Measurements from ENCODE around the gene GPR137.
A peak's percentile ranks its signal among the peaks of the same experiment; 100 is the strongest.
"Not testable (repeated sequence)": the region's sequence is repeated elsewhere in the genome, so short reads cannot be mapped to it uniquely, and the experiment has no call there.

GPR137 gene, protein sequence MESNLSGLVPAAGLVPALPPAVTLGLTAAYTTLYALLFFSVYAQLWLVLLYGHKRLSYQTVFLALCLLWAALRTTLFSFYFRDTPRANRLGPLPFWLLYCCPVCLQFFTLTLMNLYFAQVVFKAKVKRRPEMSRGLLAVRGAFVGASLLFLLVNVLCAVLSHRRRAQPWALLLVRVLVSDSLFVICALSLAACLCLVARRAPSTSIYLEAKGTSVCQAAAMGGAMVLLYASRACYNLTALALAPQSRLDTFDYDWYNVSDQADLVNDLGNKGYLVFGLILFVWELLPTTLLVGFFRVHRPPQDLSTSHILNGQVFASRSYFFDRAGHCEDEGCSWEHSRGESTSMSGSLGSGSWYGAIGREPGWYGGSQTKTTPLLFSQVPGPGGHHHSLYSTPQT

DNA sequence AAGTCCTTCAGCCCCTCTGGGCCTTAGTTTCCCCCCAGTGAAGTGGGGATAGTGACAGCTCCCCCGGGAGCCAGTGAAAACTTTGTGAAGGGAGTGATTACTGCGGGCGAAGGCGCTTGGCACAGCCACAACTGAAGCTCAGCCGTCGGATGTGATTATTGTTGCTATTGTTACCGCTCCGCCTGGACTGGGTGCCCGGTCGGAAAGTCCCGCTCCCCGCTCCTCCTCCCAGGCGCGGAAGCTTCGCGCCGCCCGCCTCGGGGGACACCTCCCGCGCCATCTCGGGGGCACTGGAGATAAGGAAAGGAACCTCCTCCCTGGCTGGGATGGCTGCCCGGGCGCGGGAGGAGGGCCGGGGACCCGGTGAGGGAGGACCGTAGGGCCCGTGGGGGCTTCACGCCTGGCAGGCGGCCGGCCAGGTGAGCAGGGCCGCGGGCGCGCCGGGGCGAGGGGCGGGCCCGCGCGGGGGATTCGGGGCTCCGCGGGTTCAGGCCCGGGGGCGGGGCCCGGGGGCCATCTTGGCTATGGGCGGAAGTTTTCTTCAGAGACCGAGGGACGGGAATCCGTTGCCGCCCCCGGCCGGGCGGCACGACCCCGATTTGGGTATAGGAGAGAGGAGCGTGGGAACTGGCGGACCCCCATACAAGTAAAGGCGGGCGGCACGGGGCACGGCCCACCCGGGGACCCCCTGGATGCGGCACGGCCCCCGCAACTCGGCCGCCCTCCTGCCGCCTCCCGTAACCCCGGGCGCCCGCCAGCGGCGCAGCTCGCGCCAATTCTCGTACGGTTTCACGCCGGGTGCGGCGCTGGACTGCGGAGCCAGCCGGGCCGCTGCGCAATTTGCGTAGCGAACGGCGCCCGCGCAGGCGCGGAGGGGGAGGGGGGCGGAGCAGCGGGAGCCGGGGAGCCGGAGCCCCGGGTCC, at the start of gene GPR137:
Gene GPR137 (plus strand): TSS at position 887 of the 923 bp plus-strand sequence. CDS start 677 bp downstream, outside the sequence.
- DNase-seq (ENCODE audit: low read depth), result peak; percentile 91

DNA sequence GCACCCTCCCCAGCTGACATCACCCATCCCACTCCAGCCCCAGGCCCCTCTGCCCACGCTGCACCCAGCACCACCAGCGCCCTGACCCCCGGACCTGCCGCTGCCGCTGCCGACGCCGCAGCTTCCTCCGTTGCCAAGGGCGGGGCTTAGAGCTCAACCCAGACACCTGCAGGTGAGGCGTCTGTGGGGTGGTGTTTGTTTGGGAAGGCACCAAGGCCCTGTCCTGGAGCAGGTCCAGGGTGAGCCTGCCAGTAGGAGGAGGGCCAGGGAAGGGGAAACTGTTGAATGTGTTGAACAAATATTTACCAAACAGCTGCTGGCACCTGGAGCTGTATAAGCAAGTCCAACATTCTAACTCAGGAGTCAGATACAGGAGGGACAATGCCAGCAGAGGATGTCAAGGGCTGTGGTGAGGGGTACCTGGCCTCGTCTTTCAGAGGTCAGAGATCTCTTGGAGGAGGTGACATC, 48.1 kb upstream of the GPR137 start:
- no peak for DNase-seq (ENCODE audit: low read depth)

DNA sequence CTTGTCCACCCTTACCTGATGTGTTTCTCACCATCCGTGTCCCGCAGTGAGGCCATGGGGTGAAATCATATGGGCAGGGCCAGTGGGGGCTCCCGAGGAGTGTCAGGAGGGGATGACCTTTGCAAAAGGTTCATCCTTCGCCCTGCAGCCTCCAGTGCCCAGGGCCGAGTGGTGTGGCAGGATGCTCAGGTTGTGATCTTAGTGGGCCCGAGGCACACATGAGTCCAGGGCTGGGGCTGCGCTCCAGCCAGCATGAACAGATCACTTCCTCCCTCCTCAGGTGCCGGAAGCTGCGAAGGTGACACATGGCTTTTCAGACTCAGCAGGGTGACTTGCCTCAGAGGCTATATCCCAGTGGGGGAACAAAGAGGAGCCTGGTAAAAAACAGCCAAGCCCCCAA, 47.6 kb upstream of the GPR137 start:
- DNase-seq (ENCODE audit: low read depth), result no peak

DNA sequence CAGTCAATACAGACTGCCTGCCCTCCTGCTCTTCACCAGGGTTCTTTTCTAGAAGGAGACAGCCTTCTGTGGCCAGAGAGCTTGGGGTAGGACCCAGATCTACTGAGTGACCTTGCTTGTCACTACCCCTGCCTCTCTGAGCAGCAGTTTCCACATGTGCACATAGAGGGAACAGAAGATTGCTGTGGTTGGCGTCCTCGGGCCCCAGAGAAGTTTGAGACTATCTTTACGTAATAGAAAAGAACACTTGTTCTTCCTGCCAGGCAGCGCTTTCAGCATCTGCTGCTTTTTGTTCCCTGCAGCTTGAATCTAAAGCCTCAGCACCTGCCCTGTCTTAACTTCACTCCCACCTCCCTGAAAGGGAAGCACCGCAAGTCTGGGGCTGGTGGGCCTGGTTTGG, 46.6 kb upstream of the GPR137 start:
- no peak for DNase-seq (ENCODE audit: low read depth)

DNA sequence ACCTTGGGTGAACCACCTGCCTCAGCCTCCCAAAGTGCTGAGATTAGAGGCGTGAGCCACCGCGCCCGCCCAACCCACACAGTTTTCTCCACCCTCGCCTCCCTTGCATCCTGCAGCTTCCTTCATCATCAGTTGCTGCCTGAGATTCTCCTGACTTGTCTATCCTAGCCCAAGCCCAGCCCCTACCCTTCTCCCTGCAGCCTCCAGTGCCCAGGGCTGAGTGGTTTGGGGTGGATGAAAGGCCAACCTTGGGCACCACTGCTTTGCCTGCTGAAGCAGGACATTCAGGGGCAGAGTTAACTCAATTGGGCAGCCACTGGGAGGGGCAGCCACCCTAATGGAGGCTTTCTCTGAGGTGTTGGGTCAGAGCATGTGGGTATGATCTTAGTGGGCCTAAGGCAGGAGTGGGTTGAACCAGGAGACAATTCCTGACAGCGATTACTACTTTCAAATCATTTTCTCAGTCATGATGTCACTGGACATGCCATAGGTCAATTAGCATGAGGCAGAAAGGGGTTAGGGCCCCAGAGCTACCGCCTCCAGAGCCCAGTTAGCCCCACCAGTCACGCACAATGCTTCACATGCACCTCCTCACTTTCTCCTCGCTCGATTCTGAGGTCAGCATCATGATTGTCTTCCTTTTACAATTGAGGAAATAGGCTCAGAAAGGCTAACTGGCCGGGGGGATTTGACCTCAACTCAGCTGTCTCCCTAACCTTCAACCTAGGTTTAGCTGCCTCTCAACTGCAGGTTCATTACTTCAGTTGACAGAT, 45.8 kb upstream of the GPR137 start:
- no peak for DNase-seq (ENCODE audit: low read depth)

DNA sequence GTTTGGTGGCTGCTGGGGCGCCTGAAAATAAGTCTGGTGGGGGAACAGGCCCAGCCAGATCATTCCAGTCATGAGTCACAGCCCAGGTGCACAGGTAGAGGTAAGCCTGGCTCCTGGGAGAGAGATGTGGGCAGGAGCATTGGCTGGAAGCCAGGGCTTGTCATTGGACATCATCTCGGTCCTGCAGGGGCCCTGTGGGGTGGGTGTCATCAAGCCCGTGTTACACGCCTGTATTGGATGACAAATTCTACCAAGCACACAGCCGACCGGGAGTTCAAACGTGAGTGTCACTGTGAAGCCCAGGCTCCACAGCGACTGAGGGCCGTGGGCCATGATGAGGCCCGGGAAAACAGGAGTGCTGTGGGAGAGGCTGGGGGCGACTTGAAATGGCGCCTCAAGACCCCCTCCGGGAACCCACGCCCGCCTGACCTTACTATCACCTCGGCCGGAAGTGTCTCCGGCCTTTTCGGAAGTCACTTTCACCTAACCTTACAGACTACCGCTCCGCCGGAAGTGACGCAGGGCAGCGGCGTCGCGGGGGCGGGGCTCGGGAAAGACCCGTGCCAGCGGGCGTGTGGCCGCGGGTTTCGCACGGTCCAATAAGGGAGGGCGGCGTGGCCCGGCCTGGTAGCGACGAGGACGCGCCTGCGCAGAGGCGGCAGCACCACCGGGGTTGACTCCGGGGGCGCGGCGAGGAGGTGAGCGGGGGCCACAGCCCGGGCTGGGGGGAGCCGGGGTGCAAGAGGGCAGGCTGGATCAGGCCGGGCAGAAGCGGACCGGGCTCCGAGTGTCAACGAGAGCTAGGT, 45.0 kb upstream of the GPR137 start, which contains the start of gene FKBP2:
Gene FKBP2 (plus strand): TSS at position 661 of the 806 bp plus-strand sequence. CDS start 1,293 bp downstream, outside the sequence.
- DNase-seq (ENCODE audit: low read depth), result peak; percentile 88

DNA sequence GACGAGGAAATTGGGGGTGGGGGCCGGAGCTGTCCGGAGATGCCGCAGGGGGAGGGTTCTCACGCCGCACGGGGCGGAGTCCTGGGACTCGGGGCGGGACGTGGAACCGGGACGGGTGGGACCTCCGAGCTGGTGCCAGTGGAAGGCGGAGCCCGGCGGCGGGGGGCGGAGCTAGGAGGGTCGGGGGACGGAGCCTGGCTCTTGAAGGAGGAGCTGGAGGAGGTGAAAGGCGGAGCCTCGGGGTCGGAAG, 44.5 kb upstream of the GPR137 start:
- no peak for DNase-seq (ENCODE audit: low read depth)

DNA sequence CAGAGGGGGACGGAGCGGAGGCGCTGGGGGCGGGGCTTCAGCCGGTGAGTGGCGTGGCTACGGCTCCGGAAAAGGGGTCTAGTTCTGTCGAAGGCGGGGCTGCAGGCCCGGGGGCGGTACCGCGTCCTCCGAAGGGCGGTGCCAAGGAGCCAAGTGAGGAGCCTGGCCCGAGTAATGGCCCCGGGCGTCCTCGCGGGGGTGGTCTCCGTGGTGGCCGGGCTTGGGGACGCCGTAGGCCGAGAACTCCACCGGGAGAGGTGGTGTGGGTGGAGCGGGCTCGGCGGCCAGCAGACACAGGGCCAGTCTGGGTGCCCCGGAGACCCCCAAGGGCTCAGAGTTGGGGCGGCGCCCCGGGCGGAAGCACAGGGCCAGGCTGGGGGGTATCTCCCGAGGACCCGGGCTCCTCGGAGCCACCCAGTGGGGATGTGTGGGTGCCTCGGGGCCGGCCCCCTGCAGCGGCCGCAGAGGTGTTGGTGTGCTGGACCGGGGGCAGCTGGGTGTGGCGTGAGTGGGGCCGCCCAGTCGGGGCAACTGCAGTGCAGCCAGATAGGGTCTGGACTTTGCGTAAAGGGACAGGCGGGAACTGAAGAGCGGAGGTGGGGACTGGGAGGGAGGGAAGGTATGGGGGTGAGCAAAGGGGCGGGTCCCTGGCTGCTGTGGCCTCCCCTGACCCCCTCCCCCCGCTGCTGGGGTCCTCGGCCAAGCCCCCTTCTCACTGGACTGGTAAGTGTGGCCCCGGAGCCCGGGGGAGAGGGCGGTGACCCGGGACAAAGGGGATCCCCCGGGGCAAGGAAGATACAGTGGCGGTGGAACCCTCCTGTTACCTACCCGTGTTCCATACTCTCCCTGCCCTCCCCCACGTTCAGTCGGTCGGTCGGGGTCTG, 43.9 kb upstream of the GPR137 start:
- DNase-seq (ENCODE audit: low read depth), result peak; percentile 99

DNA sequence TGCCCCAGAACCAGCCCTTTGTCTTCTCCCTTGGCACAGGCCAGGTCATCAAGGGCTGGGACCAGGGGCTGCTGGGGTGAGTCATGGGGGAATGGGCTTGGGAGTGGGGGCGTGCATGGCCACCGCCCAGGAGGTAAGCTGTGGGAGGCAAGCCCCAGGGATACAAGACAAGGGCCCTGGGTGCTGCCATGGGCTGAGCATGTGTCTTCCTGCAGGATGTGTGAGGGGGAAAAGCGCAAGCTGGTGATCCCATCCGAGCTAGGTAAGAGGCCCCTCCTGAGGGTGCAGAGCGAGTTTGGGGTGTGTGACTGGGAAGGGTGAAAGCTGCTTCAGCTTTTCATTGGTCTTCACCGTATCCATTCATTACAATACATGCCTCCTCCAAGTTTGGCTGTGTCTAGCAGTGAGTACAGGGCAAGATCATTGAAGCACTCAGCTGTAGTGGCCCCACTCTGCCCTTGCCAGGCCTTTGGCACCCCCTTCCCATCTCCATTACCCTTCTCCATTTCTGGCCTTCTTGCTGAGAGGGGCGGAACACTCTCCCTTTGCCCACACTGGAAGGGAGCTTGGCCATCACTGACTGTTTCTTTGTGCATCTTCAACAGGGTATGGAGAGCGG, 42.3 kb upstream of the GPR137 start:
- no peak for DNase-seq (ENCODE audit: low read depth)

DNA sequence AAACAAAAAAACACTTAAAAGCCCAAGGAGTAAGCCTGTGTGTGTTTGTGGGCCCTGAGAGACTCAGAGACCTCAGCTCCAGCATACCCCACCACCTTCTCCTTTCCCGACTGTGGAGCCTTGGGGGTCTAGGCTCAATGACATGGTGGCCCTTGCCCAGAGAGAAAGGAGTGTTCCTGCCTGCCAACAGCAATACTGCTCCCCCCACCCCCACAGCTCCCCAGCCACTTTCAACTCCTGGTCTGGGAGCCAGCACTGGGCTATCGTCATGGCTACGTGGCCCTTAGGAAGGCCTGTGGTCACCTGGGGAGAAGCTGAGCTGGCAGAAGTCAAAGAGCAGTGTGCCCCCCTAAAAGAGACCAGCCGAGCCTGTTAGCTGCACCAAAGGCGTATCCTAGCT, 41.5 kb upstream of the GPR137 start:
- DNase-seq (ENCODE audit: low read depth), result no peak

DNA sequence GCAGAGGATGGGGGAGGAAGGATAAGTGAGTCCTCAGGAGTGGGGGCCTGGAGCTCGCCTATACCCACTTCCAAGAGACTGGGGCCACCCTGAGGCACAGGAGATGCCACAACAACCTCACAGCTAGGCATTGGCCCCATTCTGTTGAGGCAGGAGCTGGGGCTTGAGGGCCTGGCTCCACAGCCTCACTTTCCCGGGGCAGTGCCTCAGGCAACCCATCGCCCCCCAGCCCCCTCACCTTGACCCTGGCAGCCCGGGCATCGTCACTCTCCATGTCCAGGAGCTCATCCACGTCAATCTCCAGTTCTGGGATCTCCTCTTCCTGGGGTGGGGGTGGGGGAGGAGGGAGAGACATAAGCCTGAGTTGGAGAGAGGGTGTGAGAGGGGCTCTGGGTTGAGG, 40.7 kb upstream of the GPR137 start:
- no peak for DNase-seq (ENCODE audit: low read depth)

DNA sequence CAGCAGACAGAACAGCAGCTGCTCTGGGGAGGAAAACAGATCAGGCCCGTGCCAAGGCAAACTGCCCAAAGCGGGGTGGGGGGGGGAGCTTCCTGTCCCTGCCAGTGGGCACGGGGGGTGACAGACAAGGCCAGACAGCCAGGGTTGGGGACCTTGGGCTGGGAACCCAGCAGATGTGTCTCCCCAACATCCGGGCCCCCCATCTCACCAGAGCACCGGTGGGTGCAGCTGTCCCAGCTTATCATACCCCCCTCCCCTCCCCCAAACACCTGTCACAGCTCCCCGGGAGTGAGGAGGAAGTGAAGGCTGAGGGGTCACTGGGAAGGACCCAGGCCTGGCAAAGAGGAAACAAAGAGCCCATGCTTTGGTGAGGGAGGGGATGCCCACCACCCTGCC, 40.2 kb upstream of the GPR137 start:
- no peak for DNase-seq (ENCODE audit: low read depth)

DNA sequence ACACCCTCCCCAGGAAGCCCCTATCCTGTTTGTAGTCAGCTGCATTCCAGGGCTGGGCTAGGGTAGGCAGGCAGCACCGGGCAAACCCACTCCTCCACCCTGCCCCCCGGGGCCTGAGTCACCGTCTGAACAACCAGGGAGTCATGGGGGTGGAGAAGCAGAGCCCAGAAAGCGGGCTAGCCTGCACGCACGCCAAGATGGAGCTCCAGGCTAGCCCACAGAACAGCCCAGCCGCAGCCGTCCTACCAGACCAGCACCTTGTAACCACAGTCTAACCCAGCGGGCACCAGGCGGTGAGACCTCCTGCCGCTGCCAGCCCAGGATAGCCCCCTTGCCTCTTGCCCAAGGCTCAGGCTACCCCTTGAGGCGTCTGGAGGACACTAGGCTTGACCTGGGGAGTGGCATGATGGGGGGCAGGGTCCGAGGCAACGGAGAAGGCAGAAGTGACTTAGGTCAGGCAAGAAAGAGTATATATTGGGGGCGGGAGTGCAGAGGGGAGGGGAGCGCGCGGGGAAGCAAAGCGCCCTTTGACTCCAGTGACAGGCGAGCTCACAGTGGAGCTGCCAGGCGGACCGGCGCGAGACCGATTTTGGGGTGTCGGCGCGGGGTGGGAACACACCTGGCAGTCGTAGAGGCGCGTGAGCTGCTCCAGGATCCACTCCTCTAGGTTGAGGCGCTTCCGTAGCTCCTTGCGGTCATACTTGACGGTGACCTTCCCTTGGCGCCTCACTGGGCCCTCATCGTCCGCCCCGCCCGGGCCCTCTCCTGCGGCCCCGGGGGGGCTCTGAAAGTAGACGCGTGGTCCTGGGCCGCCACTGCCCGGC, 39.6 kb upstream of the GPR137 start:
- DNase-seq (ENCODE audit: low read depth), result peak; percentile 44

DNA sequence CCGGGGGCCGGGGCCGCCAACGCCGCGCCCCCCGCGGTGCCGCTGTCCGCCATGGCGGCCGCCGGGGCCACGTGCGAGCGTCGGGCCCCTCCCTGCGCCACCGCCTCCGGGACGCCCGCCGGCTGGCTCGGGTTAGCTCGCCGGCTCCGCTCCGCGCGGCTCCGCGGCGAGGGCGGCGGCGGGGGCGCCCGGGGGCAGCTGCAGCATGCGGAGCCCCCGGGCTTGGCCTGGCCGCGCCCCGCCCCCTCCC, 39.1 kb upstream of the GPR137 start:
- not testable (repeated sequence) for DNase-seq (ENCODE audit: low read depth)

DNA sequence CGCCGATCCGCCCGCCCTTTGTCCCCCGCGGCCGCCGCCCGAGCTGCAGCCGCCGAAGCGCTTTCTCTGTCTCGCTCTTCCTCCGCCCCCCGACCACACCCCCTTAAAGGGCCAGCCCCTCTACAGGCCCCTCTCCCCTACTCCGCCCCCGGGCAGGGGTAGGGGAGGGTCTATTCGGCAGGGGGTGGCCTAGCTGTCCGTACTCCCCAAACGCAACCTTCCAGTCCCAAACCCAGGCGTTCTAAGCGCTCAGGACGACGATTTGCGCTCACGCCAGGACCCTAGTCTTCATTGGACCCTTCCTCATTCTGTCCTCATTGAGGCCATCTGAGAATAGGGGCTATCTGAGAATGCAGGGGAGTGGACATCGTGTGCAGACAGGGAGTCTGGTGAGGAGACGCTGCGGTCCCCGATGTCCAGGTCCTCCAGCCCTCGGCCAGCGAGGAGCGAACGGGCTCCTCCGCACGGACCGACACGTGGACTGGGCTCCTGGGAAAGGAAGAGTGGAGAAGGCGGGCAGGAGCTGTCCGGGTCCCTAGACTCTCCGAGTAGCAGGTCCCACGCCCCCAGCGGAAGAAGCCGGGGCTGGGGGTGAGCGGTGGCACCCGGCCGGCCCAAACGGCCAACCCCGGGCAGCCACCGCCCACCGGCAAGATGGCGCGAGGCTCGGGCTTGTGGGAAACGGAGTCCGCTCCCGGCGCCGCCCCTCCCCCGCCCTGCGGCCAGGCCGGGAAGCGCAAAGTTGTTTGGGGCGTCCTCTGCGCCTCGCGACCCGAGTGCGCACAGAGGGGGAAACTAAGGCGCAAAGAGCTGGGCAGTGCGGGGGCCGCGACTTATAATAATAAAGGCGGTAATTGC, 38.5 kb upstream of the GPR137 start, which contains the start of gene PPP1R14B:
Gene PPP1R14B (minus strand): TSS at position 73 of the 858 bp plus-strand sequence. CDS start 270 bp downstream, outside the sequence.
- peak; percentile 54 for DNase-seq (ENCODE audit: low read depth)

DNA sequence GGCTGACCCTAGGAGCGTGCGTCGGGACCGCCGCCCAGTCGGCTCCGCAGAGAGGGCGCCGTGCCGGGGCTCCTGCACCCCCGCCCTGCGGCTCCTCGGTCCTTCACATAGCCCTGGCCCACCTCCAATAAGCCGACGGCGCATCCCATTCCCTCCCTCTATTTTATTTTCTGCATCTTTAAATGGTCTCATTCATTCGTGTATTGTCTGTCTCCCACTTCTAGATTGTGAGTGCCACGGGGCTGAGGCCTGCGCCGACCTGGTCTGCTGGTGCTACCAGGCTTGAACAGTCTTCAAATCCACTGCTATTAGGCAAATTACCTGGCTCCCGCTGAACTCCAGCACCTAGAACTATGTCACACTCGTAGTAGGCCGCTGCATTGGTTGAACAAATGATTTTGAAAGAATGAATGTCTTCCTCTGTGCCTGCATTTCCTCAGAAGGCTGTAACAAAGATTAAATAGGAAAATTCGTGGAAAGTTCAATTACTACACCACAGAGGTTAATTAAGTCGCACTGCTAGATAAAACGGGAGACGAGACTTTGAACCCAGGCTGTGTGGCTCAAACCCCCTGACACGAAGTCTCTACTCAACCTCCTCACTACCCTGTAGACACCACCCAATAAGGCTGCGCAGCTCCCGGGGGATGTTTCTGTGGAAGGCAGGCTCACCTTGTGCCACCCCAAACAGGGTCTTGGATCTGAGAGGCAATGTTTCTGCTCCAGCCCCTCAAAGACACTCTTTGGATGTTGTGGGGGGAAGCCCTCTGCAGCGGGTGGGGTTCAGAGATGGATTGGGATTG, 37.7 kb upstream of the GPR137 start:
- DNase-seq (ENCODE audit: low read depth), result no peak

DNA sequence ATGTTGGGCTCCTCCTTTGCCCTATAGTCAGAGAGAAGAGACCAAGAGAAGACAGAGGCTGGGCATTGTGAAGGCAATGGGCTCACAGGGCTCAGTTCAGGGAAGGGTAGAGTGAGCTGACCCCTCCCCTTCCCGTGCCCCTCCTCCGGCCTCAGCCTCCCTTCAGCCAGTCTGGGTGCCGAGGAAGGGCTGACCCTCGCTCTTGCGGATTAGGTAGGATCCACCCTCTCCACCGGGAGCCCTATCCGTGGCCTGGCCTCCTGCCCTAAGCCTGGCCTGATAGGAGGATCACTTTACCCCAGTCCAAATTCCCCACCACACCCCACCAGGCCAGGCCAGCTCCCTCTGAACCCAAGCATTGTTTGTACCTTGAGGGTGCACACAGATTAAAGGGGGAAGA, 37.1 kb upstream of the GPR137 start:
- DNase-seq (ENCODE audit: low read depth), result no peak
